Measurements from ENCODE around the gene CABCOCO1. TPM values are rescaled to one million over a fixed set of nuclear protein-coding genes. Genes with fewer than 3 reads are reported as not detected.

The CABCOCO1 gene
- total RNA-seq, 2 donors from 2014 or later: 1.0 to 1.1 TPM

DNA sequence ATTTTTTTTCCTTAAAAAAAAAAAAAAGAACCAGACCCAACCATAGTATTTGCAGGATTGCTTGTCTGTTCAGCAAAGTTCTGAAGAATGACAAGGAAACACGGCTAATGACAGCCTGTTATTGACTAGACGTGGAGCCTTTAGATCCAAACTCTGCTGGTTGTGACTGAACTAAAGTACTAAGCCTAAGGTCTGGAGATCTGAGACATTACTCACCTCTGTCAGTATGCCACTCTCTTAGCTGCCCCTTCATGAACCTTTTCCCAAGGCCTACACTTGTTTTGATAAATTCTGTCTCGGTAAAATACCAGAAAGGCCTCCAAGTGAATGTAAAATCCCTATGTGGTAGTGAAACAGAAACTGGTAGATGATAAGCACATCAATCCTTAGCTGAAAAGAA is 101.0 kb downstream of the CABCOCO1 start:
- Mint-ChIP-seq H3K27me3 (ENCODE audit: insufficient read depth) (no peaks in the 10 kb centered on the region), H3K27ac (no peak overlapping the region), H3K4me1 (no peaks in the 10 kb centered on the region), H3K36me3 (ENCODE audit: low read depth) (no peaks in the 10 kb centered on the region), H3K4me3 (no peak overlapping the region), H3K9me3 (no peaks in the 10 kb centered on the region)
- H3K36me3 ChIP-seq (ENCODE audit: control insufficient read depth, insufficient read depth, low read length): no peaks in the 10 kb centered on the region
- TF ChIP-seq, protein P1, sequence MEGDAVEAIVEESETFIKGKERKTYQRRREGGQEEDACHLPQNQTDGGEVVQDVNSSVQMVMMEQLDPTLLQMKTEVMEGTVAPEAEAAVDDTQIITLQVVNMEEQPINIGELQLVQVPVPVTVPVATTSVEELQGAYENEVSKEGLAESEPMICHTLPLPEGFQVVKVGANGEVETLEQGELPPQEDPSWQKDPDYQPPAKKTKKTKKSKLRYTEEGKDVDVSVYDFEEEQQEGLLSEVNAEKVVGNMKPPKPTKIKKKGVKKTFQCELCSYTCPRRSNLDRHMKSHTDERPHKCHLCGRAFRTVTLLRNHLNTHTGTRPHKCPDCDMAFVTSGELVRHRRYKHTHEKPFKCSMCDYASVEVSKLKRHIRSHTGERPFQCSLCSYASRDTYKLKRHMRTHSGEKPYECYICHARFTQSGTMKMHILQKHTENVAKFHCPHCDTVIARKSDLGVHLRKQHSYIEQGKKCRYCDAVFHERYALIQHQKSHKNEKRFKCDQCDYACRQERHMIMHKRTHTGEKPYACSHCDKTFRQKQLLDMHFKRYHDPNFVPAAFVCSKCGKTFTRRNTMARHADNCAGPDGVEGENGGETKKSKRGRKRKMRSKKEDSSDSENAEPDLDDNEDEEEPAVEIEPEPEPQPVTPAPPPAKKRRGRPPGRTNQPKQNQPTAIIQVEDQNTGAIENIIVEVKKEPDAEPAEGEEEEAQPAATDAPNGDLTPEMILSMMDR (conservative IDR thresholded peaks at IDR 0.05): no peak
- H3K4me3 ChIP-seq (ENCODE audit: low read length): no peak overlapping the region
- no peak for DNase-seq
- H3K9me3 ChIP-seq (ENCODE audit: control insufficient read depth, low read length): no peaks in the 10 kb centered on the region
- no peaks in the 10 kb centered on the region for H3K4me1 ChIP-seq (ENCODE audit: control insufficient read depth, insufficient read depth, low read length)
- no peak overlapping the region for H3K9ac ChIP-seq (ENCODE audit: extremely low read depth, low read length, poor library complexity, severe bottlenecking)
- H3K27me3 ChIP-seq (ENCODE audit: control insufficient read depth, insufficient read depth, low read length, poor library complexity, severe bottlenecking): no peaks in the 10 kb centered on the region
- H3K27ac ChIP-seq (ENCODE audit: low read depth, low read length): no peak overlapping the region
- 94 to 96% methylated on average over 3 of the region's 3 CpGs for WGBS, 2 experiments (ENCODE audit: insufficient coverage in 1 of 2, insufficient read length in 1 of 2)

DNA sequence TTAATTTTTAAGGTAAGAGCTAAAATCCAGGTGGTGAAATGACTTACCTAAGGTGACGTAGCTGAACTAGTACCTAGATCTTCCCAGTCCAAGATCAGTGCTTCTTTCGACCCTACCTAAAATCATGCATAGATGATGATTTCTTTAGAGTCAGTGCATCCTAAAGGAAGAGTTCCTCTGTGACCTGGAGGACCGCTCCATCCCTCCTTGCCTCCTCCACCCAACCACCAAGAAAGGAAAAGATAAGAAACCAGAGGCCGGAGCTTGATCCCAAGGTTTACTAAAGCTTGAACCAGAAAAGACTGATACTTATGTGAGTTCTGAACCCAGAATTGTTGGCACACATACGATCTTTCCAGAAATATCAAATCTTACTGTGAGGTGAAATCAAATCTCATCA is 101.8 kb downstream of the CABCOCO1 start:
- no peaks in the 10 kb centered on the region for H3K4me1 Mint-ChIP-seq
- no peak overlapping the region for H3K27ac Mint-ChIP-seq
- no peaks in the 10 kb centered on the region for H3K36me3 Mint-ChIP-seq (ENCODE audit: low read depth)
- DNase-seq: no peak
- TF ChIP-seq, protein P1 (conservative IDR thresholded peaks at IDR 0.05): no peak
- no peaks in the 10 kb centered on the region for H3K27me3 Mint-ChIP-seq (ENCODE audit: insufficient read depth)
- Histone ChIP-seq H3K9me3 (ENCODE audit: control insufficient read depth, low read length) (no peaks in the 10 kb centered on the region), H3K27me3 (ENCODE audit: control insufficient read depth, insufficient read depth, low read length, poor library complexity, severe bottlenecking) (no peaks in the 10 kb centered on the region), H3K4me3 (ENCODE audit: low read length) (no peak overlapping the region), H3K9ac (ENCODE audit: extremely low read depth, low read length, poor library complexity, severe bottlenecking) (no peak overlapping the region), H3K4me1 (ENCODE audit: control insufficient read depth, insufficient read depth, low read length) (no peaks in the 10 kb centered on the region), H3K27ac (ENCODE audit: low read depth, low read length) (no peak overlapping the region), H3K36me3 (ENCODE audit: control insufficient read depth, insufficient read depth, low read length) (no peaks in the 10 kb centered on the region)
- WGBS, 2 experiments (ENCODE audit: insufficient coverage in 1 of 2, insufficient read length in 1 of 2): 20 to 88% methylated on average over 1 to 5 of the region's 5 CpGs
- no peak overlapping the region for H3K4me3 Mint-ChIP-seq
- H3K9me3 Mint-ChIP-seq: no peaks in the 10 kb centered on the region

DNA sequence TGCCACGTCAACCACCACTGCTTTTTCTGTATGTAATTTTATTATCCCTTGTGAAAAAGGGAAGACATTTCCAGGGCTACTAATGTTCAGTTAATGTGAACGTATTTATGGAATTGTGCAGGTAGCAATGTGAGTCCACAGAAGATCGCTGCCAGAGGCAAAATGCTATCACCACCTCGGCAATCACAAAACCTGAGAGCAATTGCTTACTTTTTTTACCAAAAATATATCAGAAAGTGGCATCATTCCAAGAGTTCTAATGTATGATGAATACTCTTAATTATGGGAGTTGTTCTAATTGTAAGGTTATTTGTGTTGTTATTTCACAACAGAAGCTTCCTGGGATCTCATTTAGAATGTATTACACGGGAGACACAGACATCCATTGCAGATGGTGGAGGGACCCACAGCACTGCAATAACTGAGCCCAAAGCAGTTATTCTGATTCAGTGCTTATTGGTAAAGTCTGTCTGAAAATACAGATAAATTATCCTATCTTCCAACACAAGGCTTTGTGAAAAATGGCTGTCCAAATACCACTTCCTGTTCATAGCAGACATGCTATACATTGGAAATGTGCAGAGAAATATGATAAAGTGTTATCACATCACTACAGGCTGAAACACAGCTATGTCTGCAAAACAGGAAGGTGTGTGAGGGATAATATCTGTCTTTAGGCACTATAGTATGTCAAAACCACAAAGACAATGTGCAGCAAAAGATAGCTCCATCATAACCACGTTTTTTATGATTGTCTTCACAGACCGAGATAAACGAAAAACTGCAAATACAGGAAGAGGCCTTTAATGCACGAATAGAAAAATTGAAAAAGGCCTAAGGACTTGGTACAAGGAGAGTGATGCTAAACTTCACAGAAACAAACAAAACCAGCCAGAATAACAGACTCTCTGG is 102.7 kb downstream of the CABCOCO1 start:
- H3K27ac ChIP-seq (ENCODE audit: low read depth, low read length): no peak overlapping the region

More for the DNA sequence above, 102.7 kb downstream of the CABCOCO1 start:
- Histone ChIP-seq H3K4me1 (ENCODE audit: control insufficient read depth, insufficient read depth, low read length) (no peaks in the 10 kb centered on the region), H3K4me3 (ENCODE audit: low read length) (no peak overlapping the region), H3K36me3 (ENCODE audit: control insufficient read depth, insufficient read depth, low read length) (no peaks in the 10 kb centered on the region), H3K9ac (ENCODE audit: extremely low read depth, low read length, poor library complexity, severe bottlenecking) (no peak overlapping the region), H3K9me3 (ENCODE audit: control insufficient read depth, low read length) (no peaks in the 10 kb centered on the region), H3K27me3 (ENCODE audit: control insufficient read depth, insufficient read depth, low read length, poor library complexity, severe bottlenecking) (no peaks in the 10 kb centered on the region)
- Mint-ChIP-seq H3K4me3 (no peak overlapping the region), H3K27ac (no peak overlapping the region), H3K4me1 (no peaks in the 10 kb centered on the region), H3K9me3 (no peaks in the 10 kb centered on the region), H3K27me3 (ENCODE audit: insufficient read depth) (no peaks in the 10 kb centered on the region), H3K36me3 (ENCODE audit: low read depth) (no peaks in the 10 kb centered on the region)
- no peak for DNase-seq
- TF ChIP-seq, protein P1 (conservative IDR thresholded peaks at IDR 0.05): no peak
- 84 to 94% methylated on average over 5 to 9 of the region's 9 CpGs for WGBS, 2 experiments (ENCODE audit: insufficient coverage in 1 of 2, insufficient read length in 1 of 2)

All from endodermal cell (in vitro differentiated cells).